K562 (cell line): ENCODE measurements around the gene WDR13. TPM values are rescaled to one million over a fixed set of nuclear protein-coding genes. Genes with fewer than 3 reads are reported as not detected.

Experiments
- ETV6 ChIP-seq, 3 experiments: fragments of 150-350 bp in 1 of 3; sonication (generic) in 1 of 3; formaldehyde crosslinking in 1 of 3; IDR thresholded peaks; 2 replicates each; pipeline versions ENCODE4 v1.6.1 to v1.8.0; 2014 to 2022; ENCODE audit warnings: borderline replicate concordance in 2 of 3, low read depth in 2 of 3, antibody characterized with exemption in 1 of 3, low read length in 1 of 3, mild to moderate bottlenecking in 1 of 3, missing genetic modification reagents in 1 of 3
- KDM5B ChIP-seq: fragments of 200-600 bp; sonication (generic); IDR thresholded peaks from 2 replicates; pipeline ENCODE4 v1.6.1; 2012; ENCODE audit warnings: low read depth, mild to moderate bottlenecking, moderate library complexity, low read length, control low read depth, inconsistent platforms; ENCODE audit not compliant: insufficient replicate concordance
- MTA1 ChIP-seq: fragments of 450-650 bp; IDR thresholded peaks from 2 replicates; pipeline ENCODE4 v1.6.1; 2017; ENCODE audit warnings: borderline replicate concordance
- PHF8 ChIP-seq: fragments of 200-600 bp; sonication (generic); IDR thresholded peaks from 2 replicates; pipeline ENCODE4 v1.6.1; 2012; ENCODE audit warnings: mixed run types, mild to moderate bottlenecking, inconsistent platforms, low read length, moderate library complexity, borderline replicate concordance
- POLR2G ChIP-seq: fragments of 200-400 bp; formaldehyde crosslinking; IDR thresholded peaks from 2 replicates; pipeline ENCODE4 v1.6.1; 2017; ENCODE audit warnings: low read depth, mild to moderate bottlenecking, antibody characterized with exemption, low read length, moderate library complexity
- SMARCA5 ChIP-seq: fragments of 450-650 bp; IDR thresholded peaks from 2 replicates; pipeline ENCODE4 v1.6.1; 2016
- TOE1 ChIP-seq, 2 experiments: fragments of 450-650 bp in 1 of 2; sonication (generic) in 1 of 2; formaldehyde crosslinking in 1 of 2; IDR thresholded peaks; 2 replicates each; pipeline versions ENCODE4 v1.7.1 to v1.8.0; 2016 to 2022; ENCODE audit warnings: borderline replicate concordance in 2 of 2, mild to moderate bottlenecking in 2 of 2, antibody characterized with exemption in 1 of 2, inconsistent platforms in 1 of 2, low read depth in 1 of 2, missing genetic modification reagents in 1 of 2, moderate library complexity in 1 of 2
- polyA plus RNA-seq, 8 experiments: library from polyadenylated mRNA; depleted of rRNA in 4 of 8; stranded (reverse) in 5 of 8; unstranded in 3 of 8; fragments of >200 nt; fragmentation: Nextera tagmentation in 2 of 8; fragmentation: Illumina TruSeq in 1 of 8; extraction: Ambion mirVana in 2 of 8; extraction: Trizol in 1 of 8; gene quantifications; 2 replicates each; pipeline versions ENCODE4 v1.2.1 to v1.2.3, GENCODE V29; 2011 to 2014; ENCODE audit warnings: inconsistent platforms in 1 of 8, missing spikeins in 1 of 8
- total RNA-seq, 7 experiments: library from RNA; depleted of rRNA in 6 of 7; stranded (reverse); fragments of >200 nt in 6 of 7; fragmentation: Illumina TruSeq in 2 of 7; extraction: Trizol in 2 of 7; gene quantifications; 2 replicates each; pipeline versions ENCODE4 v1.2.1 to v1.2.3, GENCODE V29; 2011 to 2021; ENCODE audit warnings: low replicate concordance in 1 of 7
- TF ChIP-seq, protein P1 (sequence below): fragments of 150-350 bp; IDR thresholded peaks from 2 replicates; pipeline ENCODE4 v1.6.1; 2014; ENCODE audit warnings: low read depth, mild to moderate bottlenecking, low read length, borderline replicate concordance
- TF ChIP-seq, protein P2 (sequence below): fragments of 450-650 bp; IDR thresholded peaks from 2 replicates; pipeline ENCODE4 v1.6.1; 2016
- TF ChIP-seq, protein P3 (sequence below): fragments of 450-650 bp; formaldehyde crosslinking; IDR thresholded peaks from 2 replicates; pipeline ENCODE4 v1.4.0; 2022; ENCODE audit warnings: missing genetic modification characterization
- TF ChIP-seq, protein P4 (sequence below): IDR thresholded peaks from 2 replicates; pipeline ENCODE4 v1.6.1; 2011; ENCODE audit not compliant: insufficient read length; ENCODE audit errors: extremely low read depth
- TF ChIP-seq, protein P5 (sequence below): fragments of 450-650 bp; formaldehyde crosslinking; IDR thresholded peaks from 2 replicates; pipeline ENCODE4 v1.4.0; 2022; ENCODE audit warnings: mild to moderate bottlenecking, moderate library complexity

Gene WDR13
- total and polyA plus RNA-seq, 9 of the 15 experiments (the other 6 are each of a cell fraction or from before 2014, with no cell fraction given): 7.4 to 70.5 (median 31.4) TPM

GRCh38 chrX:48579259-48579658, 18.0 kb upstream of the WDR13 start (continued):
- TF ChIP-seq ETV6 (IDR thresholded peaks at IDR 0.05; ENCODE audit: borderline replicate concordance in 1 of 2, low read depth in 2 of 2, low read length in 1 of 2) (no peak), ETV6 (CRISPR knock-in tag; IDR thresholded peaks at IDR 0.05; ENCODE audit: borderline replicate concordance) (no peak), TOE1 (IDR thresholded peaks at IDR 0.05; ENCODE audit: borderline replicate concordance) (no peak), TOE1 (CRISPR knock-in tag; IDR thresholded peaks at IDR 0.05; ENCODE audit: borderline replicate concordance, low read depth) (no peak), POLR2G (0 out of 2 replicates have a peak, but pooled peaks have one; percentile 18), MTA1 (no peak), SMARCA5 (no peak), KDM5B (peak; percentile 21), PHF8 (no peak)
- TF ChIP-seq, protein P1, sequence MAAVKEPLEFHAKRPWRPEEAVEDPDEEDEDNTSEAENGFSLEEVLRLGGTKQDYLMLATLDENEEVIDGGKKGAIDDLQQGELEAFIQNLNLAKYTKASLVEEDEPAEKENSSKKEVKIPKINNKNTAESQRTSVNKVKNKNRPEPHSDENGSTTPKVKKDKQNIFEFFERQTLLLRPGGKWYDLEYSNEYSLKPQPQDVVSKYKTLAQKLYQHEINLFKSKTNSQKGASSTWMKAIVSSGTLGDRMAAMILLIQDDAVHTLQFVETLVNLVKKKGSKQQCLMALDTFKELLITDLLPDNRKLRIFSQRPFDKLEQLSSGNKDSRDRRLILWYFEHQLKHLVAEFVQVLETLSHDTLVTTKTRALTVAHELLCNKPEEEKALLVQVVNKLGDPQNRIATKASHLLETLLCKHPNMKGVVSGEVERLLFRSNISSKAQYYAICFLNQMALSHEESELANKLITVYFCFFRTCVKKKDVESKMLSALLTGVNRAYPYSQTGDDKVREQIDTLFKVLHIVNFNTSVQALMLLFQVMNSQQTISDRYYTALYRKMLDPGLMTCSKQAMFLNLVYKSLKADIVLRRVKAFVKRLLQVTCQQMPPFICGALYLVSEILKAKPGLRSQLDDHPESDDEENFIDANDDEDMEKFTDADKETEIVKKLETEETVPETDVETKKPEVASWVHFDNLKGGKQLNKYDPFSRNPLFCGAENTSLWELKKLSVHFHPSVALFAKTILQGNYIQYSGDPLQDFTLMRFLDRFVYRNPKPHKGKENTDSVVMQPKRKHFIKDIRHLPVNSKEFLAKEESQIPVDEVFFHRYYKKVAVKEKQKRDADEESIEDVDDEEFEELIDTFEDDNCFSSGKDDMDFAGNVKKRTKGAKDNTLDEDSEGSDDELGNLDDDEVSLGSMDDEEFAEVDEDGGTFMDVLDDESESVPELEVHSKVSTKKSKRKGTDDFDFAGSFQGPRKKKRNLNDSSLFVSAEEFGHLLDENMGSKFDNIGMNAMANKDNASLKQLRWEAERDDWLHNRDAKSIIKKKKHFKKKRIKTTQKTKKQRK: no peak
- TF ChIP-seq, protein P2, sequence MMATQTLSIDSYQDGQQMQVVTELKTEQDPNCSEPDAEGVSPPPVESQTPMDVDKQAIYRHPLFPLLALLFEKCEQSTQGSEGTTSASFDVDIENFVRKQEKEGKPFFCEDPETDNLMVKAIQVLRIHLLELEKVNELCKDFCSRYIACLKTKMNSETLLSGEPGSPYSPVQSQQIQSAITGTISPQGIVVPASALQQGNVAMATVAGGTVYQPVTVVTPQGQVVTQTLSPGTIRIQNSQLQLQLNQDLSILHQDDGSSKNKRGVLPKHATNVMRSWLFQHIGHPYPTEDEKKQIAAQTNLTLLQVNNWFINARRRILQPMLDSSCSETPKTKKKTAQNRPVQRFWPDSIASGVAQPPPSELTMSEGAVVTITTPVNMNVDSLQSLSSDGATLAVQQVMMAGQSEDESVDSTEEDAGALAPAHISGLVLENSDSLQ: no peak
- TF ChIP-seq, protein P3, sequence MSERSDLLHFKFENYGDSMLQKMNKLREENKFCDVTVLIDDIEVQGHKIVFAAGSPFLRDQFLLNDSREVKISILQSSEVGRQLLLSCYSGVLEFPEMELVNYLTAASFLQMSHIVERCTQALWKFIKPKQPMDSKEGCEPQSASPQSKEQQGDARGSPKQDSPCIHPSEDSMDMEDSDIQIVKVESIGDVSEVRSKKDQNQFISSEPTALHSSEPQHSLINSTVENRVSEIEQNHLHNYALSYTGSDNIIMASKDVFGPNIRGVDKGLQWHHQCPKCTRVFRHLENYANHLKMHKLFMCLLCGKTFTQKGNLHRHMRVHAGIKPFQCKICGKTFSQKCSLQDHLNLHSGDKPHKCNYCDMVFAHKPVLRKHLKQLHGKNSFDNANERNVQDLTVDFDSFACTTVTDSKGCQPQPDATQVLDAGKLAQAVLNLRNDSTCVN (CRISPR knock-in tag): no peak
- TF ChIP-seq, protein P4, sequence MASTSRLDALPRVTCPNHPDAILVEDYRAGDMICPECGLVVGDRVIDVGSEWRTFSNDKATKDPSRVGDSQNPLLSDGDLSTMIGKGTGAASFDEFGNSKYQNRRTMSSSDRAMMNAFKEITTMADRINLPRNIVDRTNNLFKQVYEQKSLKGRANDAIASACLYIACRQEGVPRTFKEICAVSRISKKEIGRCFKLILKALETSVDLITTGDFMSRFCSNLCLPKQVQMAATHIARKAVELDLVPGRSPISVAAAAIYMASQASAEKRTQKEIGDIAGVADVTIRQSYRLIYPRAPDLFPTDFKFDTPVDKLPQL: no peak
- TF ChIP-seq, protein P5, sequence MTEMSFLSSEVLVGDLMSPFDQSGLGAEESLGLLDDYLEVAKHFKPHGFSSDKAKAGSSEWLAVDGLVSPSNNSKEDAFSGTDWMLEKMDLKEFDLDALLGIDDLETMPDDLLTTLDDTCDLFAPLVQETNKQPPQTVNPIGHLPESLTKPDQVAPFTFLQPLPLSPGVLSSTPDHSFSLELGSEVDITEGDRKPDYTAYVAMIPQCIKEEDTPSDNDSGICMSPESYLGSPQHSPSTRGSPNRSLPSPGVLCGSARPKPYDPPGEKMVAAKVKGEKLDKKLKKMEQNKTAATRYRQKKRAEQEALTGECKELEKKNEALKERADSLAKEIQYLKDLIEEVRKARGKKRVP (CRISPR knock-in tag): no peak
- TF ChIP-seq, all 486 proteins: peak for 4
